ENCODE measurements around the gene EVPL. TPM values are rescaled to one million over a fixed set of nuclear protein-coding genes. Genes with fewer than 3 reads are reported as not detected.

Gene EVPL
- total and polyA plus RNA-seq, 2 of the 13 experiments (the other 11 are each of a cell fraction or from before 2014, with no cell fraction given), result 2.1 to 8.2 TPM

DNA sequence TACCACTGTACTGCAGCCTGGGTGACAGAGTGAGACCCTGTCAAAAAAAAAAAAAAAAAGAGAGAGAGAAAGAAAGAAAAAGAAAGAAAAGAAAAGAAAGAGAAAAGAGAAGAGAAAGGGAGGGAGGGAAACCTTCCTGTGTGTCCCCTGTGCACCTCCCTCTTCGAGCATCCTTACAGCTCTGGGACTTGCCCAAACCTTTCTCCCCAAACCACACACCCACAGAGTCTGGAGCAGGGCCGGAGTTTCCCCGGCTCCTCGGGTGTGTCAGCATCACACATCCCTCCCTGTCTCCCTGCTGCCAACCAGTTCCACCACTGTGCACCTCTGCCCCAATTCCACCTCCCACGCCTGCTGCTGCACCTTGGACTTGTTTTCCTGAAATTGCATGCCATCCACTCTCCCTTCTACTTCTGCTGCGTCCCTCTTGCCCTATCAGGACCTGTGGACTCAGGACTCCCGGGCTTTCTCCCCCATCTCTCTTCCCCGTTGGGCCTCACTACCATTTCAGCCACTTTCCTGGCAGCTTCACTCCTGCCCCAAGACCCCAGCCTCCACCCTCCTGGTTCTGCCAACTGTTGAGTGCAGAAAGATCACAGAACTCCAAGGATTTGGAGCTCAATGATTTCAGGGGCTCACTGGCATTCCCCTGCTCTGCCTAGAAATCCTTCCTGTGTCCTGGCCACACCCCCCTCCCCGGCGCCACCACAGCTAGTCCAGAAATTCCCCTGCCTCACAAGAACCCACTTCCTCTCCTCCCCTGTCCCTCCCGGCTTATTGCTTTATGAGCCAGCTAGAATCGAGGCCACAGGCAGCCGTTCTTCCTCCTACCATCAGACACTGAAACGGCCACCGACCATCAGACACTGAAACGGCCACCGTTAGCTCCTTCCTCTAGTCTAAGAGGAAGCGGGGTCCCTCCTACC is 30.2 kb downstream of the EVPL start (continued):
- TF ChIP-seq SP2 (CRISPR knock-in tag; IDR thresholded peaks at IDR 0.05) (0 out of 2 replicates have a peak, but pooled peaks have one; percentile 14), POLR2AphosphoS2 (IDR thresholded peaks at IDR 0.05; ENCODE audit: low read depth, low read length) (no peak), ZNF460 (CRISPR knock-in tag; IDR thresholded peaks at IDR 0.05; ENCODE audit: borderline replicate concordance) (peak; percentile 47; the same call in 1 of the 2 replicates), ZBTB26 (CRISPR knock-in tag; IDR thresholded peaks at IDR 0.05; ENCODE audit: borderline replicate concordance) (peak; percentile 66; the same call in 1 of the 2 replicates), ATF1 (CRISPR knock-in tag; IDR thresholded peaks at IDR 0.05) (no peak), ELK4 (CRISPR knock-in tag; IDR thresholded peaks at IDR 0.05; ENCODE audit: borderline replicate concordance) (no peak), ZNF776 (CRISPR knock-in tag; IDR thresholded peaks at IDR 0.05) (no peak), ZBTB2 (CRISPR knock-in tag; IDR thresholded peaks at IDR 0.05; ENCODE audit: low read depth) (no peak), ZNF720 (CRISPR knock-in tag; IDR thresholded peaks at IDR 0.05) (peak; percentile 64; the same call in 1 of the 2 replicates), LRRFIP1 (CRISPR knock-in tag; conservative IDR thresholded peaks at IDR 0.05) (no peak), ZNF160 (CRISPR knock-in tag; IDR thresholded peaks at IDR 0.05) (peak; percentile 67; the same call in 1 of the 2 replicates), ZBTB20 (CRISPR knock-in tag; IDR thresholded peaks at IDR 0.05; ENCODE audit: borderline replicate concordance, low read depth) (peak; percentile 38; the same call in 1 of the 2 replicates), ZKSCAN1 (IDR thresholded peaks at IDR 0.05; ENCODE audit: low read length) (no peak), MAFK (conservative IDR thresholded peaks at IDR 0.05 in 1 of 2, IDR thresholded peaks at IDR 0.05 in 1 of 2; ENCODE audit: low read length in 2 of 2) (0 out of 4 replicates have a peak, but pooled peaks of 1 of the 2 experiments have one; percentile 4)
- TF ChIP-seq, protein P1, sequence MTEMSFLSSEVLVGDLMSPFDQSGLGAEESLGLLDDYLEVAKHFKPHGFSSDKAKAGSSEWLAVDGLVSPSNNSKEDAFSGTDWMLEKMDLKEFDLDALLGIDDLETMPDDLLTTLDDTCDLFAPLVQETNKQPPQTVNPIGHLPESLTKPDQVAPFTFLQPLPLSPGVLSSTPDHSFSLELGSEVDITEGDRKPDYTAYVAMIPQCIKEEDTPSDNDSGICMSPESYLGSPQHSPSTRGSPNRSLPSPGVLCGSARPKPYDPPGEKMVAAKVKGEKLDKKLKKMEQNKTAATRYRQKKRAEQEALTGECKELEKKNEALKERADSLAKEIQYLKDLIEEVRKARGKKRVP (CRISPR knock-in tag; IDR thresholded peaks at IDR 0.05), result peak in 1 of 2 experiments; percentile 49; a peak in 1 of 4 replicates
- TF ChIP-seq, protein P2, sequence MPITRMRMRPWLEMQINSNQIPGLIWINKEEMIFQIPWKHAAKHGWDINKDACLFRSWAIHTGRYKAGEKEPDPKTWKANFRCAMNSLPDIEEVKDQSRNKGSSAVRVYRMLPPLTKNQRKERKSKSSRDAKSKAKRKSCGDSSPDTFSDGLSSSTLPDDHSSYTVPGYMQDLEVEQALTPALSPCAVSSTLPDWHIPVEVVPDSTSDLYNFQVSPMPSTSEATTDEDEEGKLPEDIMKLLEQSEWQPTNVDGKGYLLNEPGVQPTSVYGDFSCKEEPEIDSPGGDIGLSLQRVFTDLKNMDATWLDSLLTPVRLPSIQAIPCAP (CRISPR knock-in tag; IDR thresholded peaks at IDR 0.05; ENCODE audit: low read depth), result no peak
- TF ChIP-seq, protein P3, sequence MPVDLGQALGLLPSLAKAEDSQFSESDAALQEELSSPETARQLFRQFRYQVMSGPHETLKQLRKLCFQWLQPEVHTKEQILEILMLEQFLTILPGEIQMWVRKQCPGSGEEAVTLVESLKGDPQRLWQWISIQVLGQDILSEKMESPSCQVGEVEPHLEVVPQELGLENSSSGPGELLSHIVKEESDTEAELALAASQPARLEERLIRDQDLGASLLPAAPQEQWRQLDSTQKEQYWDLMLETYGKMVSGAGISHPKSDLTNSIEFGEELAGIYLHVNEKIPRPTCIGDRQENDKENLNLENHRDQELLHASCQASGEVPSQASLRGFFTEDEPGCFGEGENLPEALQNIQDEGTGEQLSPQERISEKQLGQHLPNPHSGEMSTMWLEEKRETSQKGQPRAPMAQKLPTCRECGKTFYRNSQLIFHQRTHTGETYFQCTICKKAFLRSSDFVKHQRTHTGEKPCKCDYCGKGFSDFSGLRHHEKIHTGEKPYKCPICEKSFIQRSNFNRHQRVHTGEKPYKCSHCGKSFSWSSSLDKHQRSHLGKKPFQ (CRISPR knock-in tag; IDR thresholded peaks at IDR 0.05; ENCODE audit: insufficient replicate concordance), result no peak

All from HepG2 (cell line).